Thyroid gland (tissue), 4 donors: ENCODE measurements around the gene STRADA. TPM values are rescaled to one million over a fixed set of nuclear protein-coding genes. Genes with fewer than 3 reads are reported as not detected.
A peak's percentile ranks its signal among the peaks of the same experiment; 100 is the strongest.
"Not testable (repeated sequence)": the region's sequence is repeated elsewhere in the genome, so short reads cannot be mapped to it uniquely, and the experiment has no call there.

Experiments
- DNase-seq, 2 donors: peaks; one replicate each; pipeline ENCODE4 v3.0.0-alpha.2; 2019
- H3K27ac ChIP-seq, 3 donors: fragments of 200-600 bp; sonication (generic); 1 replicate in 2 of 3; 2 replicates in 1 of 3; pipeline ENCODE4 v1.5.1; 2016 to 2019; ENCODE audit warnings: mild to moderate bottlenecking in 1 of 3, moderate library complexity in 1 of 3
- H3K27me3 ChIP-seq: fragments of 200-600 bp; sonication (generic); one replicate; pipeline ENCODE4 v1.5.1; 2019
- H3K36me3 ChIP-seq, 2 donors: fragments of 200-600 bp; sonication (generic); one replicate each; pipeline ENCODE4 v1.5.1; 2016 to 2019
- H3K4me1 ChIP-seq, 2 donors: fragments of 200-600 bp; sonication (generic); one replicate each; pipeline ENCODE4 v1.5.1; 2017 to 2019
- H3K4me3 ChIP-seq, 3 donors: fragments of 200-600 bp; sonication (generic); replicated peaks in 1 of 3; 1 replicate in 2 of 3; 2 replicates in 1 of 3; pipeline ENCODE4 v1.5.1; 2016; ENCODE audit warnings: mild to moderate bottlenecking in 1 of 3
- H3K9me3 ChIP-seq: fragments of 200-600 bp; sonication (generic); one replicate; pipeline ENCODE4 v1.5.1; 2017
- CTCF ChIP-seq, 6 experiments: fragments of 200-600 bp in 3 of 6; fragments of 450-650 bp in 3 of 6; sonication (generic) in 3 of 6; IDR thresholded peaks; one replicate each; pipeline ENCODE4 v1.5.1; 2016 to 2019; ENCODE audit warnings: antibody characterized with exemption in 6 of 6, mild to moderate bottlenecking in 2 of 6, inconsistent platforms in 1 of 6, moderate library complexity in 1 of 6
- POLR2A ChIP-seq, 2 donors: fragments of 450-650 bp; IDR thresholded peaks; one replicate each; pipeline ENCODE4 v1.6.1; 2017; ENCODE audit warnings: antibody characterized with exemption in 2 of 2, mild to moderate bottlenecking in 2 of 2, moderate library complexity in 1 of 2
- WGBS, 2 donors: methylation state at CpG; one replicate each; pipeline ENCODE4 v1.1.5; 2017; 5-methylcytosine and 5-hydroxymethylcytosine counted together
- intact Hi-C: fragments of 100-400 bp; cut with DNase I; formaldehyde crosslinking; loops from one replicate; pipeline ENCODE4 v1.15.1; 2023
- total RNA-seq, 4 donors: library from RNA; depleted of rRNA; stranded (reverse); fragments of >200 nt; gene quantifications; one replicate each; pipeline ENCODE4 v1.2.3, GENCODE V29; 2016

The STRADA gene
- total RNA-seq, 4 donors from 2014 or later, result 28.6 to 44.6 (median 32.2) TPM

- Histone ChIP-seq H3K27me3 (no peaks in the 10 kb centered on the region), H3K27ac (peak overlapping the region; percentile 72 to 93 (median 87)), H3K36me3 (peaks cover 7% of the 10 kb centered on the region in 2 donors), H3K9me3 (no peaks in the 10 kb centered on the region), H3K4me3 (peak overlapping the region; percentile 41 to 92 (median 72)), H3K4me1 (peaks cover 7 to 12% of the 10 kb centered on the region in 2 donors)
- 0 to 1% methylated on average over 11 to 13 of the region's 14 CpGs for WGBS, 2 donors
- DNase-seq, result peak in 1 of 2 donors; percentile 55
- intact Hi-C loops, result no loop called here
- TF ChIP-seq CTCF (IDR thresholded peaks at IDR 0.05) (no peak), POLR2A (IDR thresholded peaks at IDR 0.05) (no peak)
These were observed 524 bp downstream of the STRADA start for GRCh38 chr17:63741143-63741407.

GRCh38 chr17:63740464-63741142 is 996 bp downstream of the STRADA start:
- H3K27me3 ChIP-seq, result no peaks in the 10 kb centered on the region
- no peak for TF ChIP-seq POLR2A (IDR thresholded peaks at IDR 0.05)
- TF ChIP-seq CTCF (IDR thresholded peaks at IDR 0.05), result no peak
- peak overlapping the region; percentile 41 to 92 (median 72) for H3K4me3 ChIP-seq
- no peaks in the 10 kb centered on the region for H3K9me3 ChIP-seq
- no peak for DNase-seq
- H3K36me3 ChIP-seq, result peaks cover 2 to 3% of the 10 kb centered on the region in 2 donors
- H3K27ac ChIP-seq, result peak overlapping the region; percentile 72 to 93 (median 87)
- WGBS, 2 donors, result 36 to 37% methylated on average over 12 of the region's 12 CpGs
- intact Hi-C loops, result no loop called here
- peaks cover 7 to 12% of the 10 kb centered on the region in 2 donors for H3K4me1 ChIP-seq

GRCh38 chr17:63735691-63736090 is 5.9 kb downstream of the STRADA start:
- no peaks in the 10 kb centered on the region for H3K36me3 ChIP-seq
- no peaks in the 10 kb centered on the region for H3K27me3 ChIP-seq
- H3K9me3 ChIP-seq, result no peaks in the 10 kb centered on the region
- H3K4me3 ChIP-seq, result no peak overlapping the region
- H3K27ac ChIP-seq, result no peak overlapping the region
- no peak for DNase-seq
- WGBS, 2 donors, result 91 to 92% methylated on average over 8 of the region's 8 CpGs
- peaks cover 6 to 7% of the 10 kb centered on the region in 2 donors for H3K4me1 ChIP-seq
- TF ChIP-seq POLR2A (IDR thresholded peaks at IDR 0.05), result no peak
- TF ChIP-seq CTCF (IDR thresholded peaks at IDR 0.05), result no peak
- intact Hi-C loops, result no loop called here

GRCh38 chr17:63722403-63722802 is 19.2 kb downstream of the STRADA start:
- TF ChIP-seq CTCF (IDR thresholded peaks at IDR 0.05) (no peak), POLR2A (IDR thresholded peaks at IDR 0.05) (no peak)
- H3K4me1 ChIP-seq, result no peaks in the 10 kb centered on the region
- no peak overlapping the region for H3K27ac ChIP-seq
- no peak overlapping the region for H3K4me3 ChIP-seq
- H3K36me3 ChIP-seq, result peaks cover 0 to 5% of the 10 kb centered on the region in 2 donors
- no peak for DNase-seq
- H3K27me3 ChIP-seq, result no peaks in the 10 kb centered on the region
- H3K9me3 ChIP-seq, result no peaks in the 10 kb centered on the region
- 75 to 80% methylated on average over 2 of the region's 2 CpGs for WGBS, 2 donors
- intact Hi-C loops, result no loop called here

- 95 to 98% methylated on average over 5 of the region's 5 CpGs for WGBS, 2 donors
- H3K9me3 ChIP-seq, H3K27me3 ChIP-seq, intact Hi-C loops, DNase-seq, H3K27ac ChIP-seq, H3K36me3 ChIP-seq, H3K4me3 ChIP-seq, H3K4me1 ChIP-seq: not testable (repeated sequence)
These were observed 21.4 kb downstream of the STRADA start for GRCh38 chr17:63720194-63720593.
